ENCODE measurements around the gene DIP2C.
A peak's percentile ranks its signal among the peaks of the same experiment; 100 is the strongest.
"Not testable (repeated sequence)": the region's sequence is repeated elsewhere in the genome, so short reads cannot be mapped to it uniquely, and the experiment has no call there.

Gene DIP2C

GRCh38 chr10:485776-486175 lies 203.7 kb downstream of the DIP2C start:
- H3K27me3 ChIP-seq (ENCODE audit: insufficient read depth, low read length): no peaks in the 10 kb centered on the region
- peak overlapping the region; percentile 83 for H2AFZ ChIP-seq (ENCODE audit: low read length, unreplicated experiment)
- no peaks in the 10 kb centered on the region for H3K79me2 ChIP-seq (ENCODE audit: control insufficient read depth, insufficient read depth, low read length, unreplicated experiment)
- H3K4me3 ChIP-seq (ENCODE audit: low read depth, low read length): peak overlapping the region; percentile 82
- H3K27ac ChIP-seq (ENCODE audit: low read depth, low read length): peak overlapping the region; percentile 74
- peaks cover 13% of the 10 kb centered on the region for H3K4me1 ChIP-seq (ENCODE audit: control insufficient read depth, insufficient read depth, low read length, unreplicated experiment)
- H3K36me3 ChIP-seq (ENCODE audit: insufficient read depth, low read length): no peaks in the 10 kb centered on the region

DNA sequence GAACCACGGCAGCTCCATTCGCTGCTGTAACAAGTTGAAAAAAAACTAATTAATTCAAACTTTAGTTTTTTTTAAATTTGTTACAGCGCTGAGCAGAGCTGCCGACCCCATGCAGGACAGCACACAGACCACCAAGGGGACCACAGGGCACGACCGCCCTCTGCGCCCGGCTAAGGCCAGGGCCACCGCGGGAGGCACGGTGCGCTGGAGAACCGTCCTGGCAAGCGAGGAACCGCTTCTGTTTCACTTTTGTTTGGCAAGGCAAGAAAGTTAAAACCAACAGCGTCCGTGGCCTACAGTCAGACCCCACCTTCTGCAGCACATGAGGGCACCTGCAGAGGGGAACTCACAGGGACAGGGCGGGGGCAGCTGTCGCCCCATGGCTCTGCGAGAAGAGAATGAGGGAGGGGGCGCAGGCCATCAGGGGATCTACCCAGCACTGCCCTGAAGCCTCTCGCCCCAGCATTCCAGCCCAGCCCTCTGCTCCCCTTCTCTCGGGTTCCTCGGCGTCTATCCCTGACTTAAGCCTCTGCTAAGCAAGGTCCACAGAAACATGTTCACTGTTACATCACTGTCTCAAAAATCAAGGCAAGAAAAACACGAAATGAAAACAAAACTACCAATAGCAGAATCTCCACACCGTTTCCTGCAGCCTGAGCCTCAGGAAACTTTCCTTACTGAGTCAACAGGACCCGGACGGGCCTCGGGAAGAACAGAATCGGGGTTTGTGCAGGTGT lies 204.4 kb downstream of the DIP2C start:
- H3K4me1 ChIP-seq (ENCODE audit: control insufficient read depth, insufficient read depth, low read length, unreplicated experiment): peaks cover 6% of the 10 kb centered on the region
- H3K79me2 ChIP-seq (ENCODE audit: control insufficient read depth, insufficient read depth, low read length, unreplicated experiment): no peaks in the 10 kb centered on the region
- peak overlapping the region; percentile 82 for H3K4me3 ChIP-seq (ENCODE audit: low read depth, low read length)
- no peaks in the 10 kb centered on the region for H3K36me3 ChIP-seq (ENCODE audit: insufficient read depth, low read length)
- H2AFZ ChIP-seq (ENCODE audit: low read length, unreplicated experiment): peak overlapping the region; percentile 83
- H3K27ac ChIP-seq (ENCODE audit: low read depth, low read length): peak overlapping the region; percentile 74
- H3K27me3 ChIP-seq (ENCODE audit: insufficient read depth, low read length): no peaks in the 10 kb centered on the region

GRCh38 chr10:484441-484924 lies 205.0 kb downstream of the DIP2C start:
- Histone ChIP-seq H3K27me3 (ENCODE audit: insufficient read depth, low read length) (no peaks in the 10 kb centered on the region), H3K36me3 (ENCODE audit: insufficient read depth, low read length) (no peaks in the 10 kb centered on the region), H3K27ac (ENCODE audit: low read depth, low read length) (peak overlapping the region; percentile 74), H3K4me3 (ENCODE audit: low read depth, low read length) (peak overlapping the region; percentile 82), H3K79me2 (ENCODE audit: control insufficient read depth, insufficient read depth, low read length, unreplicated experiment) (no peaks in the 10 kb centered on the region), H2AFZ (ENCODE audit: low read length, unreplicated experiment) (no peak overlapping the region), H3K4me1 (ENCODE audit: control insufficient read depth, insufficient read depth, low read length, unreplicated experiment) (peaks cover 5% of the 10 kb centered on the region)

- no peak overlapping the region for H3K27ac ChIP-seq (ENCODE audit: low read depth, low read length)
Observed at GRCh38 chr10:483261-483660, 206.2 kb downstream of the DIP2C start.

GRCh38 chr10:482848-483247 lies 206.6 kb downstream of the DIP2C start:
- no peaks in the 10 kb centered on the region for H3K27me3 ChIP-seq (ENCODE audit: insufficient read depth, low read length)
- H2AFZ ChIP-seq (ENCODE audit: low read length, unreplicated experiment): no peak overlapping the region
- no peak overlapping the region for H3K4me3 ChIP-seq (ENCODE audit: low read depth, low read length)
- H3K36me3 ChIP-seq (ENCODE audit: insufficient read depth, low read length): no peaks in the 10 kb centered on the region
- H3K4me1 ChIP-seq (ENCODE audit: control insufficient read depth, insufficient read depth, low read length, unreplicated experiment): peaks cover 5% of the 10 kb centered on the region
- no peaks in the 10 kb centered on the region for H3K79me2 ChIP-seq (ENCODE audit: control insufficient read depth, insufficient read depth, low read length, unreplicated experiment)
- no peak overlapping the region for H3K27ac ChIP-seq (ENCODE audit: low read depth, low read length)

More at GRCh38 chr10:483261-483660, 206.2 kb downstream of the DIP2C start:
- H3K79me2 ChIP-seq (ENCODE audit: control insufficient read depth, insufficient read depth, low read length, unreplicated experiment): no peaks in the 10 kb centered on the region
- no peak overlapping the region for H2AFZ ChIP-seq (ENCODE audit: low read length, unreplicated experiment)
- H3K4me3 ChIP-seq (ENCODE audit: low read depth, low read length): no peak overlapping the region
- no peaks in the 10 kb centered on the region for H3K36me3 ChIP-seq (ENCODE audit: insufficient read depth, low read length)
- H3K4me1 ChIP-seq (ENCODE audit: control insufficient read depth, insufficient read depth, low read length, unreplicated experiment): peaks cover 5% of the 10 kb centered on the region
- H3K27me3 ChIP-seq (ENCODE audit: insufficient read depth, low read length): no peaks in the 10 kb centered on the region

GRCh38 chr10:482051-482501 lies 207.4 kb downstream of the DIP2C start:
- Histone ChIP-seq H3K4me1 (ENCODE audit: control insufficient read depth, insufficient read depth, low read length, unreplicated experiment) (peaks cover 5% of the 10 kb centered on the region), H3K27ac (ENCODE audit: low read depth, low read length) (no peak overlapping the region), H3K27me3 (ENCODE audit: insufficient read depth, low read length) (no peaks in the 10 kb centered on the region)

GRCh38 chr10:481628-482027 lies 207.8 kb downstream of the DIP2C start:
- H3K27ac ChIP-seq (ENCODE audit: low read depth, low read length): no peak overlapping the region
- no peak overlapping the region for H3K4me3 ChIP-seq (ENCODE audit: low read depth, low read length)
- H2AFZ ChIP-seq (ENCODE audit: low read length, unreplicated experiment): no peak overlapping the region
- H3K79me2 ChIP-seq (ENCODE audit: control insufficient read depth, insufficient read depth, low read length, unreplicated experiment): no peaks in the 10 kb centered on the region
- peaks cover 5% of the 10 kb centered on the region for H3K4me1 ChIP-seq (ENCODE audit: control insufficient read depth, insufficient read depth, low read length, unreplicated experiment)
- no peaks in the 10 kb centered on the region for H3K27me3 ChIP-seq (ENCODE audit: insufficient read depth, low read length)
- no peaks in the 10 kb centered on the region for H3K36me3 ChIP-seq (ENCODE audit: insufficient read depth, low read length)

More at GRCh38 chr10:482051-482501, 207.4 kb downstream of the DIP2C start:
- Histone ChIP-seq H3K4me3 (ENCODE audit: low read depth, low read length) (no peak overlapping the region), H2AFZ (ENCODE audit: low read length, unreplicated experiment) (no peak overlapping the region), H3K36me3 (ENCODE audit: insufficient read depth, low read length) (no peaks in the 10 kb centered on the region), H3K79me2 (ENCODE audit: control insufficient read depth, insufficient read depth, low read length, unreplicated experiment) (no peaks in the 10 kb centered on the region)

DNA sequence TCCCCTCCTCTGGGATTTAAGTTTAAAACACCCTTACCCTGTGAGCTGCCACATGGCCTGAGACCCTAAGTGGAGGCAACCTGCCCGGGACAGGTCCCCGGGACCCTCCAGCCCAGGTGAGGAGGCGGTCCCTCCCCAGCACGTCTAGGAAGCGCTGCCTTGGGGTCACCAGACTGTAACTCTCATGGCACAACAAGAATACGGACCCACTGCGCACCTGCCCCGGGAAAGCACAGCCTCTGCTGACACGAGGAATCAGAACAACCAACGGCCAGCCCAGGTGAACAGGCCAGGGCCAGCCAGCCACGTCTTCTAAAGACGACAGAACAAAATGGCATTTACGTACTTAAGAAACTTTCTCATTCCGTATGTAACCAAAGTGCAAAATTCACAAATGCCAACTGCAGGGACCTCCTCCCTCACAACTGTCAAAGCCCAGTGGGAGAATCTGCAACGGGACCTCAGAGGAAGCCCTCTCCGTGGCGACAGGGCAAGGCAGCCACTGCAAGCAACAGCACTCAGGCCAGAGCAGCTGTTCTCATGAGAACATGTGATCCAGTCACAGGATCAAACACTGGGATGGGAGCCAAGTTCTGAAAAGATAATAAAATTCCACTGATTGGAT lies 208.4 kb downstream of the DIP2C start:
- H3K4me1 ChIP-seq (ENCODE audit: control insufficient read depth, insufficient read depth, low read length, unreplicated experiment): peaks cover 5% of the 10 kb centered on the region
- no peaks in the 10 kb centered on the region for H3K36me3 ChIP-seq (ENCODE audit: insufficient read depth, low read length)
- H3K4me3 ChIP-seq (ENCODE audit: low read depth, low read length): no peak overlapping the region
- no peaks in the 10 kb centered on the region for H3K79me2 ChIP-seq (ENCODE audit: control insufficient read depth, insufficient read depth, low read length, unreplicated experiment)
- H2AFZ ChIP-seq (ENCODE audit: low read length, unreplicated experiment): no peak overlapping the region
- H3K27me3 ChIP-seq (ENCODE audit: insufficient read depth, low read length): no peaks in the 10 kb centered on the region
- no peak overlapping the region for H3K27ac ChIP-seq (ENCODE audit: low read depth, low read length)

GRCh38 chr10:480498-480927 lies 209.0 kb downstream of the DIP2C start:
- no peaks in the 10 kb centered on the region for H3K36me3 ChIP-seq (ENCODE audit: insufficient read depth, low read length)
- H3K27ac ChIP-seq (ENCODE audit: low read depth, low read length): no peak overlapping the region
- no peak overlapping the region for H3K4me3 ChIP-seq (ENCODE audit: low read depth, low read length)
- no peaks in the 10 kb centered on the region for H3K79me2 ChIP-seq (ENCODE audit: control insufficient read depth, insufficient read depth, low read length, unreplicated experiment)
- peaks cover under 1% of the 10 kb centered on the region for H3K4me1 ChIP-seq (ENCODE audit: control insufficient read depth, insufficient read depth, low read length, unreplicated experiment)
- no peaks in the 10 kb centered on the region for H3K27me3 ChIP-seq (ENCODE audit: insufficient read depth, low read length)
- no peak overlapping the region for H2AFZ ChIP-seq (ENCODE audit: low read length, unreplicated experiment)

- not testable (repeated sequence) for H3K4me1 ChIP-seq (ENCODE audit: control insufficient read depth, insufficient read depth, low read length, unreplicated experiment); H3K27ac ChIP-seq (ENCODE audit: low read depth, low read length); H2AFZ ChIP-seq (ENCODE audit: low read length, unreplicated experiment); H3K36me3 ChIP-seq (ENCODE audit: insufficient read depth, low read length); H3K79me2 ChIP-seq (ENCODE audit: control insufficient read depth, insufficient read depth, low read length, unreplicated experiment); H3K27me3 ChIP-seq (ENCODE audit: insufficient read depth, low read length); H3K4me3 ChIP-seq (ENCODE audit: low read depth, low read length)
Observed at GRCh38 chr10:479706-480497, 209.6 kb downstream of the DIP2C start.

Measured in ACC112 (cell line).